Transverse colon (tissue), 4 donors: ENCODE results near the gene JAKMIP1. TPM values are rescaled to one million over a fixed set of nuclear protein-coding genes. Genes with fewer than 3 reads are reported as not detected.

Source experiments
- DNase-seq: peaks from one replicate; pipeline ENCODE4 v3.0.0-alpha.2; 2019
- H3K27ac ChIP-seq, 4 donors: fragments of 200-600 bp; sonication (generic); 2 replicates each; pipeline ENCODE4 v1.5.1; 2016 to 2018; ENCODE audit warnings: inconsistent platforms in 4 of 4
- H3K27me3 ChIP-seq: fragments of 200-600 bp; sonication (generic); 2 replicates; pipeline ENCODE4 v1.5.1; 2017; ENCODE audit warnings: inconsistent platforms
- H3K36me3 ChIP-seq, 4 donors: fragments of 200-600 bp; sonication (generic); 2 replicates each; pipeline ENCODE4 v1.5.1; 2017 to 2019; ENCODE audit warnings: inconsistent platforms in 4 of 4
- H3K4me1 ChIP-seq, 4 donors: fragments of 200-600 bp; sonication (generic); 2 replicates each; pipeline ENCODE4 v1.5.1; 2017 to 2020; ENCODE audit warnings: inconsistent platforms in 4 of 4
- H3K4me3 ChIP-seq, 4 donors: fragments of 200-600 bp; sonication (generic); 1 replicate in 1 of 4; 2 replicates in 3 of 4; pipeline versions ENCODE4 v1.5.1 to v1.6.1; 2017 to 2019; ENCODE audit warnings: inconsistent platforms in 4 of 4
- H3K9me3 ChIP-seq, 2 donors: fragments of 200-600 bp; sonication (generic); 2 replicates each; pipeline ENCODE4 v1.5.1; 2017 to 2019; ENCODE audit warnings: inconsistent platforms in 2 of 2
- CTCF ChIP-seq, 5 experiments: fragments of 200-600 bp in 3 of 5; fragments of 450-650 bp in 2 of 5; sonication (generic) in 3 of 5; IDR thresholded peaks; 1 replicate in 2 of 5; 2 replicates in 3 of 5; pipeline ENCODE4 v1.5.1; 2016 to 2017; ENCODE audit warnings: antibody characterized with exemption in 5 of 5, inconsistent platforms in 3 of 5, mild to moderate bottlenecking in 2 of 5, moderate library complexity in 1 of 5
- EP300 ChIP-seq: sonication (generic); formaldehyde crosslinking; IDR thresholded peaks from one replicate; pipeline ENCODE4 v1.6.1; 2017; ENCODE audit warnings: antibody characterized with exemption, low read depth
- POLR2A ChIP-seq: fragments of 450-650 bp; IDR thresholded peaks from one replicate; pipeline ENCODE4 v1.6.1; 2016; ENCODE audit warnings: antibody characterized with exemption, mild to moderate bottlenecking, moderate library complexity
- POLR2AphosphoS5 ChIP-seq, 3 donors: sonication (generic); formaldehyde crosslinking; IDR thresholded peaks; one replicate each; pipeline ENCODE4 v1.6.1; 2016; ENCODE audit warnings: antibody characterized with exemption in 3 of 3
- WGBS, 2 donors: methylation state at CpG; one replicate each; pipeline ENCODE4 v1.1.5; 2018; ENCODE audit warnings: low coverage in 1 of 2; 5-methylcytosine and 5-hydroxymethylcytosine counted together
- in situ Hi-C, 4 donors: fragments of 200-750 bp; cut with MboI; loops; one replicate each; pipeline versions ENCODE4 v1.15.0 to v1.15.1; 2017; ENCODE audit warnings: low sequenced_read_pairs in 3 of 4, low pct_ligation_motif_present in 1 of 4, low pct_unique_long_range_greater_than_20kb in 1 of 4
- intact Hi-C: fragments of 100-400 bp; cut with DNase I; formaldehyde crosslinking; loops from one replicate; pipeline ENCODE4 v1.15.1; 2023; ENCODE audit warnings: low total_unique reads
- total RNA-seq, 4 donors: library from RNA; depleted of rRNA; stranded (reverse); fragments of >200 nt; gene quantifications; one replicate each; pipeline ENCODE4 v1.1.0, GENCODE V29; 2016

JAKMIP1 gene
- total RNA-seq, 4 donors from 2014 or later: 1.2 to 1.7 TPM; not detected in 2

- H3K9me3 ChIP-seq: no peaks in the 10 kb centered on the region
- intact Hi-C loops: no loop called here
- 78% methylated on average over 22 of the region's 22 CpGs; no CpG with 5 or more reads in 1 of the 2 donors for WGBS, 2 donors
- H3K36me3 ChIP-seq: no peaks in the 10 kb centered on the region
- in situ Hi-C loops: no loop called here
- no peak overlapping the region for H3K27ac ChIP-seq
- TF ChIP-seq POLR2A: no peak
- TF ChIP-seq POLR2AphosphoS5 (IDR thresholded peaks at IDR 0.05): no peak
- no peak for TF ChIP-seq EP300
- no peak for TF ChIP-seq CTCF (IDR thresholded peaks at IDR 0.05)
- no peak overlapping the region for H3K4me3 ChIP-seq
- DNase-seq: no peak
- H3K27me3 ChIP-seq: no peaks in the 10 kb centered on the region
- H3K4me1 ChIP-seq: no peaks in the 10 kb centered on the region
These were observed 63.2 kb downstream of the JAKMIP1 start for GRCh38 chr4:6137027-6137746.

- Histone ChIP-seq H3K4me1 (no peaks in the 10 kb centered on the region), H3K36me3 (no peaks in the 10 kb centered on the region), H3K4me3 (no peak overlapping the region), H3K27me3 (no peaks in the 10 kb centered on the region), H3K27ac (no peak overlapping the region), H3K9me3 (no peaks in the 10 kb centered on the region)
- no peak for DNase-seq
- intact Hi-C loops (no loop called here), in situ Hi-C loops (no loop called here)
- TF ChIP-seq CTCF (IDR thresholded peaks at IDR 0.05): no peak
- TF ChIP-seq EP300: no peak
- no peak for TF ChIP-seq POLR2AphosphoS5 (IDR thresholded peaks at IDR 0.05)
- no peak for TF ChIP-seq POLR2A
- 40 to 76% methylated on average over 1 to 11 of the region's 11 CpGs for WGBS, 2 donors
These were observed 65.6 kb downstream of the JAKMIP1 start for GRCh38 chr4:6134612-6135220.

- in situ Hi-C loops: no loop called here
- TF ChIP-seq CTCF (IDR thresholded peaks at IDR 0.05) (no peak), POLR2AphosphoS5 (IDR thresholded peaks at IDR 0.05) (no peak), EP300 (no peak), POLR2A (no peak)
- DNase-seq: no peak
- Histone ChIP-seq H3K9me3 (no peaks in the 10 kb centered on the region), H3K27ac (no peak overlapping the region), H3K36me3 (no peaks in the 10 kb centered on the region), H3K27me3 (no peaks in the 10 kb centered on the region), H3K4me3 (no peak overlapping the region), H3K4me1 (no peaks in the 10 kb centered on the region)
- 61 to 72% methylated on average over 2 of the region's 2 CpGs for WGBS, 2 donors
- intact Hi-C loops: no loop called here
These were observed 67.6 kb downstream of the JAKMIP1 start for GRCh38 chr4:6132716-6133115.

GRCh38 chr4:6128221-6128850 is 72.0 kb downstream of the JAKMIP1 start:
- 64 to 80% methylated on average over 1 to 11 of the region's 11 CpGs for WGBS, 2 donors
- Histone ChIP-seq H3K4me1 (no peaks in the 10 kb centered on the region), H3K27ac (no peak overlapping the region), H3K36me3 (no peaks in the 10 kb centered on the region), H3K4me3 (no peak overlapping the region), H3K9me3 (no peaks in the 10 kb centered on the region), H3K27me3 (no peaks in the 10 kb centered on the region)
- TF ChIP-seq EP300: no peak
- TF ChIP-seq CTCF (IDR thresholded peaks at IDR 0.05): no peak
- TF ChIP-seq POLR2AphosphoS5 (IDR thresholded peaks at IDR 0.05): no peak
- no peak for TF ChIP-seq POLR2A
- in situ Hi-C loops: no loop called here
- no peak for DNase-seq
- intact Hi-C loops: no loop called here
